ENCODE measurements around the gene BABAM2.
A peak's percentile ranks its signal among the peaks of the same experiment; 100 is the strongest.

The BABAM2 gene

DNA sequence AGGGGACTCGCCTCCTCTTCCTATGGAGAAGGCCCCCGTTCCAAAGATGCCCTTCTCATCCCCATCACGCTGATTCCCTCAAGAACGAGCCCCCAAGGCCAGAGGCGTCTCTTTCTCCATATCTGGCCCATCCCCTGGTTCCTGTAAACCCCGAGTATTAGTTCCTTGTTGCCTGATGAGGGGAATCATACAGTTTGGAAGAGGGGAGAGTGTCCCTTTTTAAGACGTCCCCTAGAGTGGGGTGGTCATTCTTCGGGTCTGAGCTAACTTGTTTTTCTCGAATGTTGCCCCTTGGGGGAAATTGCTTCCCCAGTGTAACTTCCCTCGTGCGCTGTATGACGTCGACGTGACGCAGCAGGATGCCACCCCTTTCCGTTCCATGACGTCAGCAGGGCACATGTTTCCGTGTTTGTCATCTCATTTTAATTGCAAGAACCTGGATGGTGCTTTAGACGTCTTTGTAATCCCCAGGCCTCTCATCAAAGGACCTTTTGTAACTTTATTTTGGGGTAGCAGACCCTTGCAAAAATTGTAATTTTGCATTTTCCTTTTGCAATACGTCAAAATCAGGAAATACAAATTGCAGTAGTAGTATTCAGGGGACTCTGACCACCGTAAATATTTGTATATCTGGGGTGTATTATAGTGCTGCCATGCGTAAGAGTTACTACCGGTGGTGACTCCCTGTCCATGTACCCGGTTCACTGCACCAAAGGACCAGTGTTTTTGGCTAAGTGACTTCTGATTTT is 569 bp downstream of the BABAM2 start:
- Histone ChIP-seq H3K4me3 (ENCODE audit: low read length in 2 of 2) (peak overlapping the region; percentile 94), H3K4me1 (ENCODE audit: control insufficient read depth, insufficient read depth, low read length) (no peaks in the 10 kb centered on the region), H3K27ac (ENCODE audit: low read length) (peak overlapping the region; percentile 83), H3K9me3 (ENCODE audit: control insufficient read depth in 2 of 2, low read length in 2 of 2) (no peaks in the 10 kb centered on the region), H3K36me3 (ENCODE audit: control insufficient read depth in 2 of 2, insufficient read depth in 2 of 2, low read length in 2 of 2) (peaks cover 0 to 2% of the 10 kb centered on the region in 2 donors), H3K27me3 (ENCODE audit: control insufficient read depth in 1 of 2, insufficient read depth in 2 of 2, low read length in 2 of 2) (no peaks in the 10 kb centered on the region), H3K9ac (ENCODE audit: low read length in 2 of 2) (peak overlapping the region; percentile 98 to 99)

DNA sequence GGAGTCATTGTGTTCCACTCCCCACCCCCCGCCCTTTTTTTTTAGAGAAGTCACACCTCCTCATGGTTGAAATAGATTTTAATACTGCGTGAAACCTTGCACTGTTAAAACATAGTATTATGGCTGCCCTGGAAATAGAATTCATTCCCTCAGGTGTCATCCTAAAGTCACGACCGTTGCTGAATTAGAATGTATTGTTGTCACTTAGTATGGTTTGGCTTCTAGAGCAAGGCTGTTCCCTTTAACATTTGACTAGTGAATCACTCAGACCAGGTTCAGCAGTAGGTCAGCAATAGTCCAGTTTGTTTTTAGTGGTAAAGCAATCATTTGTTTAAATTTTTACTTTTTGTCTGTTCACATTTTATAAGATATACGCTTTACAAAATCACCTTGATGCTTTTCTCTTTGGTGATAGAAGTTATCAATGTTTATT is 1.2 kb downstream of the BABAM2 start:
- H3K4me1 ChIP-seq (ENCODE audit: control insufficient read depth, insufficient read depth, low read length): no peaks in the 10 kb centered on the region
- peak overlapping the region in 1 of 2 donors; percentile 99 for H3K9ac ChIP-seq (ENCODE audit: low read length in 2 of 2)
- peak overlapping the region in 1 of 2 donors; percentile 94 for H3K4me3 ChIP-seq (ENCODE audit: low read length in 2 of 2)
- no peaks in the 10 kb centered on the region for H3K27me3 ChIP-seq (ENCODE audit: control insufficient read depth in 1 of 2, insufficient read depth in 2 of 2, low read length in 2 of 2)
- H3K27ac ChIP-seq (ENCODE audit: low read length): peak overlapping the region; percentile 83
- H3K9me3 ChIP-seq (ENCODE audit: control insufficient read depth in 2 of 2, low read length in 2 of 2): no peaks in the 10 kb centered on the region
- H3K36me3 ChIP-seq (ENCODE audit: control insufficient read depth in 2 of 2, insufficient read depth in 2 of 2, low read length in 2 of 2): peaks cover 4 to 6% of the 10 kb centered on the region in 2 donors

- Histone ChIP-seq H3K27ac (ENCODE audit: low read length) (no peak overlapping the region), H3K9ac (ENCODE audit: low read length in 2 of 2) (no peak overlapping the region), H3K36me3 (ENCODE audit: control insufficient read depth in 2 of 2, insufficient read depth in 2 of 2, low read length in 2 of 2) (peaks cover 4 to 10% of the 10 kb centered on the region in 2 donors), H3K9me3 (ENCODE audit: control insufficient read depth in 2 of 2, low read length in 2 of 2) (no peaks in the 10 kb centered on the region), H3K4me3 (ENCODE audit: low read length in 2 of 2) (no peak overlapping the region), H3K4me1 (ENCODE audit: control insufficient read depth, insufficient read depth, low read length) (no peaks in the 10 kb centered on the region), H3K27me3 (ENCODE audit: control insufficient read depth in 1 of 2, insufficient read depth in 2 of 2, low read length in 2 of 2) (no peaks in the 10 kb centered on the region)
These were observed 2.5 kb downstream of the BABAM2 start for GRCh38 chr2:27893006-27893405.

DNA sequence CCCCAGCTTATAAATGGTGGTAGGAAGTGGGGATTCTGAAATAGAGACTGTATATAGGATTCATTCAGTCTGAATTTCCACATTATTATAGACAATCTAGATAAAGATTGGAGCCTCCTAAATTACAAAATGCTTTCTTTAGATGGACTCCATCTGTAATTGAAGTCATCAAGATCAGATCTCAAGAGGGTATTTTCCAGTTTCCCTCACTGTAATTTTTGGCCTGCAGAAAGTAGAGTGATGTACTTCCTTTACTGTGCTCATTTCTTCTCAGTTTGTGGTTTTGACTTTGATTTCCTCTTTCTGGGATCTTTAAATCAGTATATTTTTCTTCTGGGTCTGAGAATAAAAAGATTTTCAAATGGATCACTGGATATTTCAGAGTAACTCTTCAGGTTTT is 7.2 kb downstream of the BABAM2 start:
- no peaks in the 10 kb centered on the region for H3K9me3 ChIP-seq (ENCODE audit: control insufficient read depth in 2 of 2, low read length in 2 of 2)
- H3K4me1 ChIP-seq (ENCODE audit: control insufficient read depth, insufficient read depth, low read length): no peaks in the 10 kb centered on the region
- peaks cover 4 to 10% of the 10 kb centered on the region in 2 donors for H3K36me3 ChIP-seq (ENCODE audit: control insufficient read depth in 2 of 2, insufficient read depth in 2 of 2, low read length in 2 of 2)
- H3K9ac ChIP-seq (ENCODE audit: low read length in 2 of 2): no peak overlapping the region
- no peak overlapping the region for H3K27ac ChIP-seq (ENCODE audit: low read length)
- no peak overlapping the region for H3K4me3 ChIP-seq (ENCODE audit: low read length in 2 of 2)
- H3K27me3 ChIP-seq (ENCODE audit: control insufficient read depth in 1 of 2, insufficient read depth in 2 of 2, low read length in 2 of 2): no peaks in the 10 kb centered on the region

GRCh38 chr2:27901234-27901633 is 10.7 kb downstream of the BABAM2 start:
- Histone ChIP-seq H3K4me3 (ENCODE audit: low read length in 2 of 2) (no peak overlapping the region), H3K9ac (ENCODE audit: low read length in 2 of 2) (no peak overlapping the region), H3K9me3 (ENCODE audit: control insufficient read depth in 2 of 2, low read length in 2 of 2) (no peaks in the 10 kb centered on the region), H3K27ac (ENCODE audit: low read length) (no peak overlapping the region), H3K4me1 (ENCODE audit: control insufficient read depth, insufficient read depth, low read length) (no peaks in the 10 kb centered on the region), H3K27me3 (ENCODE audit: control insufficient read depth in 1 of 2, insufficient read depth in 2 of 2, low read length in 2 of 2) (no peaks in the 10 kb centered on the region), H3K36me3 (ENCODE audit: control insufficient read depth in 2 of 2, insufficient read depth in 2 of 2, low read length in 2 of 2) (peaks cover 4 to 7% of the 10 kb centered on the region in 2 donors)

DNA sequence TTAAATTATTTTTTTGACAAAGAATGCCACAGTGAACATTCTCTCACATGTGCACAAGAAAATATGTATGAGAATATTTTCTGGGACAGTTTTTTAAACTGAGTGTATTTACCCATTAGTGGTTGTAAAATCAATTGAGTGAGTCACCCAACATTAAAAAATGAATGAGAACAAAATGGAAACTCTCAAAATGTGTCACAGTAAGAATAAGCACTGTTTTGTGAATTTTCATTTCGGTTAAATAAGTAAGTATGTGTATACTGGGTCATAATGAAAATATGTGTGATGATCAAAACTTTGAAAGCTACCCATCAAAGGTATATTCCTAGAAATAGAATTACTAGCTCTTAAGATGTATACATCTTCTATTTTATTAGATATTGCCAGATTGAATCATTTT is 11.6 kb downstream of the BABAM2 start:
- Histone ChIP-seq H3K27ac (ENCODE audit: low read length) (no peak overlapping the region), H3K4me1 (ENCODE audit: control insufficient read depth, insufficient read depth, low read length) (no peaks in the 10 kb centered on the region), H3K27me3 (ENCODE audit: control insufficient read depth in 1 of 2, insufficient read depth in 2 of 2, low read length in 2 of 2) (no peaks in the 10 kb centered on the region), H3K36me3 (ENCODE audit: control insufficient read depth in 2 of 2, insufficient read depth in 2 of 2, low read length in 2 of 2) (peaks cover 0 to under 1% of the 10 kb centered on the region in 2 donors), H3K4me3 (ENCODE audit: low read length in 2 of 2) (no peak overlapping the region), H3K9ac (ENCODE audit: low read length in 2 of 2) (no peak overlapping the region), H3K9me3 (ENCODE audit: control insufficient read depth in 2 of 2, low read length in 2 of 2) (no peaks in the 10 kb centered on the region)

- H3K9ac ChIP-seq (ENCODE audit: low read length in 2 of 2): no peak overlapping the region
- no peaks in the 10 kb centered on the region for H3K9me3 ChIP-seq (ENCODE audit: control insufficient read depth in 2 of 2, low read length in 2 of 2)
- H3K4me1 ChIP-seq (ENCODE audit: control insufficient read depth, insufficient read depth, low read length): no peaks in the 10 kb centered on the region
- H3K36me3 ChIP-seq (ENCODE audit: control insufficient read depth in 2 of 2, insufficient read depth in 2 of 2, low read length in 2 of 2): no peaks in the 10 kb centered on the region
- H3K27ac ChIP-seq (ENCODE audit: low read length): no peak overlapping the region
- H3K4me3 ChIP-seq (ENCODE audit: low read length in 2 of 2): no peak overlapping the region
- H3K27me3 ChIP-seq (ENCODE audit: control insufficient read depth in 1 of 2, insufficient read depth in 2 of 2, low read length in 2 of 2): no peaks in the 10 kb centered on the region
These were observed 12.5 kb downstream of the BABAM2 start for GRCh38 chr2:27903018-27903417.

DNA sequence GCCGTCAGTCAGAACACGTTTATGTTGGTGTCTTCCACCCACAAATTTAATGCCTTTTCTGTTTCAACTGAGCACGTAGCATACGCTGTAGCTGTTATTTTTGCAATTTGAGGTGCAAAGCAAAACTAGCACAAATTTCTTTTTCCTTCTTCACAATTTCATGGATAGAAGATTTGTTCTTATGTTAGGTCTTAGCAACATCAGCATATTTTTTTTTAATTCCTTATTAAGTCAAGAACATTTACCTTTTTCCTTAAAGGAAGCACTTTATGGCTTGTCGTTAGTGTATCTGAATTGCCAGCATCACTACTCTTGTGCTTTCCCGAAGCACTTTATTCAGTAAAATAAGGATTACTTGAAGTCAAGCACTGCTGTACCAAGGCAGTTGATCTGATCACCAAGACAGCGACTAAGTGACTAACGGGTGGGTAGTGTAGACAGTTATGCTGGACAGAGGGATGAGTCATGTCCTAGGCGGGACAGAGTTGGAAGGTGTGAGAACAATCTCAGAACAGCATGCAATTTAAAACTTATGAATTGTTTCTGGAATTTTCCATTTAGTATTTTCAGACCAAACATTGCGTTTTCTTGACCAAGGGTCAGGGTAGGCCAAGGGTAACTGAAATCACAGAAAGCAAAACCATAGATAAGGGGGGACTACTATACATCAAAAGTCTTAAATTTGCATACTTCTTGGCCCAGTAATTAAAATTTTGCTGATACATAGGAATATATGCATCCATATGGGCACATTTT is 13.3 kb downstream of the BABAM2 start:
- Histone ChIP-seq H3K9me3 (ENCODE audit: control insufficient read depth in 2 of 2, low read length in 2 of 2) (no peaks in the 10 kb centered on the region), H3K4me1 (ENCODE audit: control insufficient read depth, insufficient read depth, low read length) (no peaks in the 10 kb centered on the region), H3K27ac (ENCODE audit: low read length) (no peak overlapping the region), H3K27me3 (ENCODE audit: control insufficient read depth in 1 of 2, insufficient read depth in 2 of 2, low read length in 2 of 2) (no peaks in the 10 kb centered on the region), H3K9ac (ENCODE audit: low read length in 2 of 2) (no peak overlapping the region), H3K36me3 (ENCODE audit: control insufficient read depth in 2 of 2, insufficient read depth in 2 of 2, low read length in 2 of 2) (no peaks in the 10 kb centered on the region), H3K4me3 (ENCODE audit: low read length in 2 of 2) (no peak overlapping the region)

DNA sequence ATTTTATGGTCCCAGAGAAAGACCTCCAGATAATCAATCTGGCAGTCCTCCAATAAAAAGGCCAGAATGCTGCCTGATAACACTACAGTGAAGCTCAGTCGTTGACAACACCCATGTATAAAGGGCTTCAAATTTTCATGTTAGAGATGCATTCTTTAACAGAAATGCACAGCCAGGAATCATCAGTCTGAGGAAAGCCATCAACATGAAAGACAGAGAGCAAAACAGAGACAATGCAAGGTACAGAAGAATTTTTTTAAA is 13.8 kb downstream of the BABAM2 start:
- Histone ChIP-seq H3K4me3 (ENCODE audit: low read length in 2 of 2) (no peak overlapping the region), H3K27me3 (ENCODE audit: control insufficient read depth in 1 of 2, insufficient read depth in 2 of 2, low read length in 2 of 2) (no peaks in the 10 kb centered on the region), H3K4me1 (ENCODE audit: control insufficient read depth, insufficient read depth, low read length) (no peaks in the 10 kb centered on the region), H3K36me3 (ENCODE audit: control insufficient read depth in 2 of 2, insufficient read depth in 2 of 2, low read length in 2 of 2) (no peaks in the 10 kb centered on the region), H3K9ac (ENCODE audit: low read length in 2 of 2) (no peak overlapping the region), H3K27ac (ENCODE audit: low read length) (no peak overlapping the region), H3K9me3 (ENCODE audit: control insufficient read depth in 2 of 2, low read length in 2 of 2) (no peaks in the 10 kb centered on the region)

DNA sequence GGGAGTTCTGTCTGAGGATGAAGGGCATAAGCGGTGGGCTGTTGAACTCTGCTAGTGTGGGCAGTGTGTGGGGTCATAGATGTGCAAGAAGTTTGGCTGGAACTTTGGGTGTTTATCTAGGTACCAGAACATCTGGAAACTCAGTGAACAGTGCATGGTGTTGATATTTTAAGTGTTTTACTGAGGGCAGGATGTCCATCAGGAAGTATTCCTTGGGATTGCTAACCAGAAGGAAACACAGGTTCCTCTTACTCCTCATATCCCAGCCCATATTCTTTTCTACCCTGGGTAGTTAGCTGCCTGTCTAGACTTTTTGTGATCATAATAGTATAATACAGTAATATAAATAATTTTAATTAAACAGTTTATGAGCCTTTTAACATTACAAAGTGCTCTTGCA is 15.5 kb downstream of the BABAM2 start:
- no peaks in the 10 kb centered on the region for H3K4me1 ChIP-seq (ENCODE audit: control insufficient read depth, insufficient read depth, low read length)
- H3K36me3 ChIP-seq (ENCODE audit: control insufficient read depth in 2 of 2, insufficient read depth in 2 of 2, low read length in 2 of 2): no peaks in the 10 kb centered on the region
- H3K9me3 ChIP-seq (ENCODE audit: control insufficient read depth in 2 of 2, low read length in 2 of 2): no peaks in the 10 kb centered on the region
- no peak overlapping the region for H3K9ac ChIP-seq (ENCODE audit: low read length in 2 of 2)
- H3K27ac ChIP-seq (ENCODE audit: low read length): no peak overlapping the region
- H3K4me3 ChIP-seq (ENCODE audit: low read length in 2 of 2): no peak overlapping the region
- no peaks in the 10 kb centered on the region for H3K27me3 ChIP-seq (ENCODE audit: control insufficient read depth in 1 of 2, insufficient read depth in 2 of 2, low read length in 2 of 2)

DNA sequence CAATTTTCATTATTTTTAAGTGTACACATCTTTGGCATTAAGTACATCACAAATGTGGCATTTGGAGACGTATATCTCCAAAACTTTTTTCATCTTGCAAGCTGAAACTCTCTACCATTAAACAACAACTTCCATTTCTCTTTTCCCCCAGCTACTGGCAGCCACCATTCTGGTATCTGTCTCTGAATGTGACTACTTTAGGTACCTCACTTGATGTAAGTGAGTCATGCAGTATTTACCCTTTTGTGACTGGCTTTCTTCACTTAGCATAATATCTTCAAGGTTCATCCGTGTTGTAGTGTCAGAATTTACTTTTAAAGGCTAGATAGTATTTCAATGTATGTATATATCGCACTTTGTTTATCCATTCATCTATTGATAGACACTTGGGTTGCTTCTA is 17.0 kb downstream of the BABAM2 start:
- Histone ChIP-seq H3K36me3 (ENCODE audit: control insufficient read depth in 2 of 2, insufficient read depth in 2 of 2, low read length in 2 of 2) (no peaks in the 10 kb centered on the region), H3K27ac (ENCODE audit: low read length) (no peak overlapping the region), H3K9ac (ENCODE audit: low read length in 2 of 2) (no peak overlapping the region), H3K4me1 (ENCODE audit: control insufficient read depth, insufficient read depth, low read length) (no peaks in the 10 kb centered on the region), H3K4me3 (ENCODE audit: low read length in 2 of 2) (no peak overlapping the region), H3K9me3 (ENCODE audit: control insufficient read depth in 2 of 2, low read length in 2 of 2) (no peaks in the 10 kb centered on the region), H3K27me3 (ENCODE audit: control insufficient read depth in 1 of 2, insufficient read depth in 2 of 2, low read length in 2 of 2) (no peaks in the 10 kb centered on the region)
